Pulmonary artery endothelial cell (primary cell): ENCODE results near the gene RUVBL2. TPM values are rescaled to one million over a fixed set of nuclear protein-coding genes. Genes with fewer than 3 reads are reported as not detected.

Experiments
- DNase-seq: peaks from one replicate; pipeline ENCODE4 v3.0.0-alpha.2; 2011; ENCODE audit warnings: low read depth, low spot score
- total RNA-seq: library from RNA; depleted of rRNA; stranded (reverse); fragments of >200 nt; gene quantifications from 2 replicates; pipeline ENCODE4 v1.2.3, GENCODE V29; 2014

The RUVBL2 gene
- 376 and 391 TPM in 2 replicates for total RNA-seq

- DNase-seq, result peak; percentile 96
These were observed at the start of gene RUVBL2, which contains the start of gene GYS1 for GRCh38 chr19:48993175-48994034. Gene RUVBL2, plus strand, starts transcription at chr19:48993887. Its CDS starts 25 bp downstream, at chr19:48993912. Gene GYS1, minus strand, starts transcription at chr19:48993309. Its CDS starts 197 bp downstream, at chr19:48993112.

DNA sequence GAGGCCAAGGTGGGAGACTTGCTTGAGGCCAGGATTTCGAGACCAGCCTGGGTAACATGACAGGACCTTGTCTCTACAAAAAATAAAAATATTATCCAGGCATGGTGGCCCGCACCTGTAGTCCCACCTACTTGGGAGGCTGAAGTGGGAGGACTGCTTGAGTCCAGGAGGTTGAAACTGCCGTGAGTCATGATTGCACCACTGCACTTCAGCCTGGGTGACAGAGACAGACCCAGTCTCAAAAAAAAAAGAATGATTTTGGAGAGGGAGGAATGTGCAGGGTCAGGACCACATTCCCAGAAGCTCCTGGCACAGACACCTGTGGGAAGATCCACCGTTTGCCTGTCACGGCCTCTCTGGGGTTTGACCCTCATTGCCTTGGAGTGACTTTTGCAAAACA is 48.3 kb upstream of the RUVBL2 start:
- no peak for DNase-seq

- DNase-seq, result no peak
These were observed 47.9 kb upstream of the RUVBL2 start for GRCh38 chr19:48945817-48946216.

- DNase-seq, result no peak
These were observed 47.0 kb upstream of the RUVBL2 start for GRCh38 chr19:48946463-48947257.

- DNase-seq, result no peak
These were observed 46.5 kb upstream of the RUVBL2 start for GRCh38 chr19:48947258-48947542.

- DNase-seq, result no peak
These were observed 43.5 kb upstream of the RUVBL2 start for GRCh38 chr19:48950159-48950558.

GRCh38 chr19:48950830-48951519 is 42.7 kb upstream of the RUVBL2 start:
- no peak for DNase-seq

DNA sequence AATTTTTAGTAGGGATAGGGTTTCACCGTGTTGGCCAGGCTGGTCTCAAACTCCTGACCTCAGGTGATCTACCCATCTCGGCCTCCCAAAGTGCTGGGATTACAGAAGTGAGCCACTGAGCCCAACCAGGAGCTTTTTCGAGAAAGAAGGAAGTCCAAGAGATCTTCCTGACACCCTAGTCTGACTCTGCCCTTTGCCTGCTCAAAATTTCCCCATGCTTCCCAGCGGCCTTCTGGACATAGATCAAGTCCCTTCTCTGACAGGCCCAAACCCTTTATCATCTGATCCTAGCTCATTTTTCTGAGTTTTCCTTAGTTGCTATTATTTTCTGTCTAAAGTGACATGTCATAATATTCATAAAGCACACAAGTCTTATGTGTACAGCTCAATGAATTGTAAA is 40.5 kb upstream of the RUVBL2 start:
- DNase-seq, result no peak

- no peak for DNase-seq
These were observed 39.6 kb upstream of the RUVBL2 start for GRCh38 chr19:48953990-48954594.

DNA sequence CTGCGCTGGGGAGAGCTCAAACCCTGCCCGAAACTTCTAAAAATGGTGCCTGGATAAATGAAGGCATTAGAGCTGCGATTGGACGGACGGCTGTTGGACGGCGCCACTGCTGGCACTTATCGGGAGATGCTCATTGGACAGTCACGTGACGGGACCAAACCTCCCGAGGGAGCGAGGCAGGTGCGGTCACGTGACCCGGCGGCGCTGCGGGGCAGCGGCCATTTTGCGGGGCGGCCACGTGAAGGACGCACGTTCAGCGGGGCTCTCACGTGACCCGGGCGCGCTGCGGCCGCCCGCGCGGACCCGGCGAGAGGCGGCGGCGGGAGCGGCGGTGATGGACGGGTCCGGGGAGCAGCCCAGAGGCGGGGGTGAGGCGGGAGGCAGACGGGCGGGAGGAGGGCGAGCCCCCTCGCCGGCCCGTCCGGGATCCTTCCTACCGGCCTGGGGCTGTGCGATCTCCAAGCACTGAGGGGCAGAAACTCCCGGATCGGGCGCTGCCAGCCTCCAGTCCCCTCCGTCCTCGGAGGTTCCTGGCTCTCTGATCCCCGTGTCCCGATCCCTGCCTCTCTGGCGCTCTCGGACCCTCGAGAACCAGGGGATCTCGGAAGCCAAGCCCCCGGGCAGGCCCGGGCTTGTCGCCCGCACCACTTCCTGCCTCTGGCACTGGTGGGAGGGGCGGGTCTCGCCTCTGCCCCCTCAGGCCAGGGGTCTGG is 38.9 kb upstream of the RUVBL2 start, which contains the start of gene BAX:
Gene BAX (plus strand): TSS at position 281 of the 713 bp plus-strand sequence. CDS start 54 bp downstream, at position 335.
- DNase-seq, result peak; percentile 85

- no peak for DNase-seq
These were observed 38.3 kb upstream of the RUVBL2 start for GRCh38 chr19:48955308-48955958.

DNA sequence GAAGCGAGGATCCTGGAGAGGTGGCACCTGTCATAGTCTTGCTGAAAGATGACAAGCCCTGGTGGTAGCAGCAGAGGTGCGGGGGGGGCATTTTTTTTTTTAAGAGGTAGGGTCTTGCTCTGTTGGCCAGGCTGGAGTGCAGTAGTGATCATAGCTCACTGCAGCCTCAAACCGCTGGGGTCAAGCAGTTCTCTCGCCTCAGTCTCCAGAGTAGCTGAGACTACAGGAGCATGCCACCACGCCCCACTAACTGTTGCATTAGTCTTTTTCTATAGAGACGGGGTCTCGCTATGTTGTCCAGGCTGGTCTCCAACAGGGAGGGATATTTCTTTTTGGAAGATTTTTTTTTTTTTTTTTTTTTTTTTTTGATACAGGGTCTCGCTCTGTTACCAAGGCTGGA is 35.7 kb upstream of the RUVBL2 start:
- no peak for DNase-seq

DNA sequence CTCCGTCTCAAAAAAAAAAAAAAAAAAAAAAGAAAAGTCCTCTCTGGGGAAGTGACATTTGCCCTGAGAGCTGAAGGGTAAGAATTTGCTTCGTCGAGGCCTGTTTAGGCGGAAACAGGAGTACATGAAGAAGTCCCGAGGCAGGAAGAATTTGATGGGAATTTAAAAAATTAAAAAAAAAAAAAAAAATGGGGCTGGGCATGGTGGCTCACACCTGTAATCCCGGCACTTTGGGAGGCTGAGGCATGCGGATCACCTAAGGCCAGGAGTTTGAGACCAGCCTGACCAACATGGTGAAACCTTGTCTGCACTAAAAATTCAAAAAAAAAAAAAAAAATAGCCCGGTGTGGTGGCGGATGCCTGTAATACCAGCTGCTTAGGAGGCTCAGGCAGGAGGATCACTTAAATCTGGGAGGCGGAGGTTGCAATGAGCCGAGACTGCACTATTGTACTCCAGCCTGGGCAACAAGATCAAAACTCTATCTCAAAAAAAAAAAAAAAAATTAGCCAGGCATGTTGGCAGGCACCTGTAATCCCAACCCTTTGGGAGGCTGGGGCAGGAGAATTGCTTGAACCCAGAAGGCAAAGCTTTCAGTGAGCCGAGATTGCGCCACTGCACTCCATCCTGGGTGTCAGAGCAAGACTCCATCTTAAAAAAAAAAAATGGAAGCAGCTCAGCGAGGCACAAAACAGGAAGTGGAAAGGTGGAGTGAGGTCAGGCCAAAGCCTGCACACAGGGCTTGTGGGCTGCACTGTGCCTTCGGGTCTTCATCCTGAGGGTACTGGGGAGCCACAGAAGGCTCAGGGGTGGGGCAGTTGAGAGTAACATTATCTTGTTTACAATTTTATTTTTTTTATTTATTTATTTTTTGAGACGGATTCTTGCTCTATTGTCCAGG is 34.1 kb upstream of the RUVBL2 start:
- DNase-seq, result no peak

DNA sequence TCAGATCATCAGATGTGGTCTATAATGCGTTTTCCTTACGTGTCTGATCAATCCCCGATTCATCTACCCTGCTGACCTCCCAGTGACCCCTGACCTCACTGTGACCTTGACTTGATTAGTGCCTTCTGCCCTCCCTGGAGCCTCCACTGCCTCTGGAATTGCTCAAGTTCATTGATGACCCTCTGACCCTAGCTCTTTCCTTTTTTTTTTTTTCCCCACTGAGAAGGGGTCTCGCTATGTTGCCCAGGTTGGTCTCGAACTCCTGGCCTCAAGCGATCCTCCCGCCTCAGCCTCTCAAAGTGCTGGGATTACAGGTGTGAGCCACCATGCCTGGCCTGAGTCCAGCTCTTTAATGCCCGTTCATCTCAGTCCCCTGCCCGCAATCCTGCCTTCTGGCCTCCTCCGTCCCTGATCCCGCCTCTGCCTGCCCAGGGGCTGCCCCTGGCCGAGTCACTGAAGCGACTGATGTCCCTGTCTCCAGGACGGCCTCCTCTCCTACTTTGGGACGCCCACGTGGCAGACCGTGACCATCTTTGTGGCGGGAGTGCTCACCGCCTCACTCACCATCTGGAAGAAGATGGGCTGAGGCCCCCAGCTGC is 32.5 kb upstream of the RUVBL2 start:
- DNase-seq, result no peak

DNA sequence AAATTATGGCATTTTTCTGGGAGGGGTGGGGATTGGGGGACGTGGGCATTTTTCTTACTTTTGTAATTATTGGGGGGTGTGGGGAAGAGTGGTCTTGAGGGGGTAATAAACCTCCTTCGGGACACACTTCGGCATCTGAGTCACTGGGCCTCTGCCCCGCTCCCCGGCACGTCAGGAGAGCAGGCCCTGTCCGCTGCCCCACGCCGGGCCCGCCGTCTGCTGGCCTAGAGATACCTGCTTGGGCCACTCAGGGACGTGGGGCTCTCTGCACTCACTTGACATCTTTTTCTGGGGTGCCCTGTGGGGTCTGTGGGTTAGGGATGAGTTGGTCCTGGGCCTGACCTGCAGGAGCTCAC is 32.0 kb upstream of the RUVBL2 start:
- DNase-seq, result no peak

- DNase-seq, result no peak
These were observed 31.4 kb upstream of the RUVBL2 start for GRCh38 chr19:48962029-48962848.

DNA sequence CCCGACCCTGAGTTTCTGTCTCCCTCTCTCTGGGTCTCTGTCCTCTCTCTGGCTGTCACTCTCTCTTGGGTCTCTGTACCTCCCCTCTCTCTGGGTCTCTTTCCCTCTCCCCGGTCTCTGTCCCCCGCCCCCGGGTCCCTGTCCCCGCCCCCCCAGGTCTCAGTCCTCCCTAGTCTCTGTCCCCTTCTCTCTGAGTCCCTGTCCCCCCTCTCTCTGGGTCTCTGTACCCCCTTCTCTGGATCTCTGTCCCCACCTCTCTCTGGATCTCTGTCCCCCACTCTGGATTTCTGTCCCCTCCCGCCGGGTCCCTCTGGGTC is 30.9 kb upstream of the RUVBL2 start:
- DNase-seq, result no peak
